Measurements from ENCODE around the gene MYBPC2. TPM values are rescaled to one million over a fixed set of nuclear protein-coding genes. Genes with fewer than 3 reads are reported as not detected.

MYBPC2 gene
- total RNA-seq, 1 experiment from 2014 or later, result not detected

GRCh38 chr19:50478901-50479715, 46.4 kb downstream of the MYBPC2 start:
- peak; percentile 32 for DNase-seq (ENCODE audit: low read depth)

- no peak for DNase-seq (ENCODE audit: low read depth)
Observed at GRCh38 chr19:50479761-50480251, 47.1 kb downstream of the MYBPC2 start.

GRCh38 chr19:50480281-50481111, 47.8 kb downstream of the MYBPC2 start:
- no peak for DNase-seq (ENCODE audit: low read depth)

DNA sequence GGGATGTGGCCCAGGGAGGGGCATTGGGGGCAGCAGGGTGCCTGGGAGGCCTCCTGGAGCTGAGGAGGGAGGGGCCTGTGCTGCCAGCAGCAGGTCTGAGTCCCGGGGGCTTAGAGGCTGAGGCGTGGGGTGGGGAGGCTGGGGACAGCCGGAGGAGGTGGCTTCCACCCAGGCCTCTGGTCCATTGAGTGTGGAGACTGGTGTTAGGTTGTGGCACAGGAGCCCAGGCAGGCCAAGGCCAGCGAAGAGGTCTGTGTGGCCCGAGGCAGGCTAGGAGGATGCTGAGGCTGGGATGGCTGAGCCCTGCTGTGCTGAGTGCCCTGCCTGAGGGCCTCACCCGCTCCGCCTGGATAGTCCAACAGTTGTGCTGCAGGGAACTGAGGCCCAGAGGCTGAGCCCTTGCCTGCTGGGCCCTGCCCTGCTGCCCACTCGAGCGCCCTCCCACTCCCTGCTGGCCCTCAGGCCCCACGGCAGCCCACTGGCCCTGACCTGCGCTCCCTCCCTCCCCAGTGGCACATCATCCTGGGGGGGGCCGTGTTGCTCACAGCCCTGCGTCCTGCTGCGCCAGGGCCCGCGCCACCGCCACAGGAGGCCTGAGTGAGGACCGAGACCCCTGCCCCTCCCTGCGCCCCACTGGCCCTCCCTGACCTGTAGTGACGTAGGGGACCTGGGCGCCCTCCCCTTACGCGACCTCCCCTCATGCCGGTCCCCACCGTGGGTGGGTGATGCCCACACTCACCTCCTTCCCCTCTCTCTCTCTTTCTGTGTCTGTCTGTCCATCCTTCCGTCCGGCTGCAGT, 48.9 kb downstream of the MYBPC2 start:
- no peak for DNase-seq (ENCODE audit: low read depth)

DNA sequence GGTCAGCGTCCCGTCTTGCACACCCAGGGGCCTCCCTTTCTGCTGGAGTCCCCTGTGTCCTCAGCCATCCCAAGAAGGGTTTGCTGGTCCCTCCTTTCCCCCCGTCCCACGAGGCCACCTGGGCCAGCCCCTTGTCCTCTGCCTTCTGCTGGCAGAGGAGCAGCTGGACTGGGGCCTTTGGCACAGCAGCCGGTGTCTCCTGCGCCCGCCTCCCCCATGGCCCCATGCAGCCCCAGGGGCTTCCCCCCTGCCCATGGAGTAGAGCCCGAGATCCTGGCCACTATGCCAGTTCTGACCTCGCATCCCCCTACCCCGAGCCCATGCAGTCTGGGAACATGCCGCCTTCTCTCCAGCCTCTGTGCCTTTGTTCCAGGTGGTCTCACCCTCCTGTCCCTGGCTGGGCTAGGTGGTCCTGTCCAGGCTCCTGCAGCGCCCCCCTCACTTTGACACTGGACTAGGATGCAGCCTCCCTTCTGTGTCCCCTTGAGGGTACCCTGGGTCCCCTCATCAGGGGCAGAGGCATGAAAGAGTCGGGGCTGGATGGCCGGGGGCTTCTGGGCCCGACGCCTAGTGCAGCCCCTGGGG, 49.7 kb downstream of the MYBPC2 start:
- no peak for DNase-seq (ENCODE audit: low read depth)

GRCh38 chr19:50482916-50483315, 50.2 kb downstream of the MYBPC2 start:
- DNase-seq (ENCODE audit: low read depth), result no peak

GRCh38 chr19:50485284-50485955, 52.7 kb downstream of the MYBPC2 start:
- no peak for DNase-seq (ENCODE audit: low read depth)

- DNase-seq (ENCODE audit: low read depth), result peak; percentile 70
Observed at GRCh38 chr19:50486823-50487515, 54.3 kb downstream of the MYBPC2 start.

DNA sequence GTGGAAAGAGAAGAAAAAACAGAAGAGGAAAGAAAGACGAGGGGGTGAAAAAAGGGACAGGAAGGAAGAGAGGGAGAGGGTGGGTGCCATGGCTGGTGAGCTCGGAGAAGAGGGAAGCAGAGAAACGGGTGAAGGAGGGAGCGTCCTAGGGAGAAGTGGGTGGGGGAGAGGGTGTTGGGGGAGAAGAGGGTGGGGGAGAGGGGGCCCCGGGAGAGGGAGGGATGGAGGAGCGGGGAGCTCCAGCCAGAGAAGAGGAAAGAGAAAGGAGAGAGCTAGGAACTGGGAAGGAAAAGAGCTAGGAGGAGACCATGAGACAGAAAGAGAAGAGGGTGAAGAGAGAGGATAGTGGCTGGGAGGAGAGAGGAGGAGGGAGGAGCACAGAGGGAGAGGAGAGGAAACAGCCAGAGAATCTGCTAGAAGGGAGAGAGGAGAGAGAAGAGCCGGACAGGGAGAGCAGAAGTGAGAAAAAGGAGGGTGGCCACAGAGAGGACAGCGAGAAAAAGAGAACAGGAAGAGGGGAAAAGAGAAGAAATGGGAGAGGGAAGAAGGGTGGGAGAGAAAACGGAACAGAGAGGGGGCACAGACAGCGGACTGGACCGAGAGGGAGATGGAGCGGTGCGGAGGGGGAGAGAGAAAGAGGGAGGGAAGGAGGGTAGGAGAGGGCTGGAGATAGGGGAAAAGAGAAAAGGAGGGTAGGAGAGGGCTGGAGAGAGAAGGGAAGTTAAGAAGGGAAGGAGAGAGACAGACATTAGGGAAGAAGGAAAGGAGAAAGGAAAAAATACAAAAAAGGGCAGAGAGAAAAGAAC, 55.9 kb downstream of the MYBPC2 start:
- DNase-seq (ENCODE audit: low read depth), result no peak

- DNase-seq (ENCODE audit: low read depth), result no peak
Observed at GRCh38 chr19:50489461-50490011, 56.8 kb downstream of the MYBPC2 start.

DNA sequence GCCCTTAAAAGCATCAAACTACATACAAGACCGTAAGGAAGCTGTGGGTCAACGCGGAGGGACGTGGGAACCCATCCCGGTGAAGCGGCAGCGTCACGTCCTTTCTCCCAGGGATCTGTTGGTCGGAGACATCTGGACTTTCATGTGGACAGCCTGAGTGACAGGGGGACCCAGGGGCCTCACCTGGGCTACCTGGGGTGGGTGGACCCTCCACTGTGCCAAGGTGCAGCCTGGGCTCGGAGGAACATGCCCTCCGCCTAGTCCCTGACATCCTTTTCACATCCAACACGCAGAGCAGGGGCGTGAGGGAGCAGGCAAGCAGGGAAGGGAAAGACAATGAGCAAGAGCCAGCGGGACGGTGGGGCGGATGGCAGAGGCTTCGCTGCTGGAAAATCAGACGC, 57.7 kb downstream of the MYBPC2 start:
- DNase-seq (ENCODE audit: low read depth), result no peak

DNA sequence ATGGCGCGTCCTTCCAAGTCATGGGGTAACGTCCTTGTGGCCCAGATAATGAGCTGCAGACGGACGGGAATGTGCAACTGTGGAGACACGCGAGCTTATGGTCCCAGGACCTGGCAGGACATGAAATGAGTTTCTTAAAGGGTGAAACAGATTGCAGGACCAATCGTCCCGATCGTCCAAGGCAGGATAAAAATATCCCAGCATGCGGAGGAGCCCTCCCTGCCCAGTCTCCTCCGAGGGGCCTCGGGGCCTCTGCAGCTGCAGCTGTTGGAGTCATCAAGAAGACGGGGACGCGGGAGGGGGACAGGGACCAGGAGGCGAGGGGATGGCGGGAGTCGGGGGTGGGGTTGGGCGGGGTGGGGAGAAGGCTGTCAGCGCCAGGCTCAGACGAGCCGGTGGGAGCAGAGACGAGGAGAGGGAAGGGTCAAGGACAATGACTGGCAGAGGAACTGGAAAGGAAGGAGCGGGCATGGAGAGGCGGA, 58.3 kb downstream of the MYBPC2 start:
- no peak for DNase-seq (ENCODE audit: low read depth)

DNA sequence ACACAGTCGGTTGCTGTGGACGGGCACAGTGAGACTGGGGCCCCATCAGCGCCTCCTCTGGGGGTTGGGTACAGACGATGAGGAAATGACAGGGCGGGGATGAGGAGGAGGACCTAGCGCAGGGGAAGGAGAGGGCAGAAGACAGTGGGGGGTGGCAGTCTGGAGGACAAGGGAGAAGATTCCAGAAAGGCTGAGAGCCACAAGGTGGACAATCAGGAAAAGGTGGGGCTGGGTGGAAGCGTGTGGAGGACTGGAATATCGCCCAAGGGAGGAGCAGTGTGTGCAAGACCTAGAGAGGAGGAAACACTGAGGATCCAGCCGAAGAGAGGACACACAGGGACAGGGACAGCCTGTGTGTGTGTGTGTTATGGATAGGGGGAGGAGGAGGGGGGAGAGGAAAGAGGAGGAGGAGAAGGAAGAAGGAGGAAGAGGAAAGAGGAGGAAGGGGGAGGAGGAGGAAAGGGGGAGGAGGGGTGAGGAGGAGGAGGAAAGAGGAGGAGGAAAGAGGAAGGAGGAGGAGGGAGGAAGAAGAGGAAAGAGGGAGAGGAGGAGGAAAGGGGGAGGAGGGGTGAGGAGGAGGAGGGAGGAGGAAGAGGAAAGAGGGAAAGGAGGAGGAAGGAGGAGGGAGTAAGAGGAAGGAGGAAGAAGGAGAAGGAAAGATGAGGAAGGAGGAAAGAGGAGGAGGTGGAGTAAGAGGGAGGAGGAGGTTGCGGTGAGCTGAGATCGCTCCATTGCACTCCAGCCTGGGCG, 59.8 kb downstream of the MYBPC2 start:
- DNase-seq (ENCODE audit: low read depth), result no peak

DNA sequence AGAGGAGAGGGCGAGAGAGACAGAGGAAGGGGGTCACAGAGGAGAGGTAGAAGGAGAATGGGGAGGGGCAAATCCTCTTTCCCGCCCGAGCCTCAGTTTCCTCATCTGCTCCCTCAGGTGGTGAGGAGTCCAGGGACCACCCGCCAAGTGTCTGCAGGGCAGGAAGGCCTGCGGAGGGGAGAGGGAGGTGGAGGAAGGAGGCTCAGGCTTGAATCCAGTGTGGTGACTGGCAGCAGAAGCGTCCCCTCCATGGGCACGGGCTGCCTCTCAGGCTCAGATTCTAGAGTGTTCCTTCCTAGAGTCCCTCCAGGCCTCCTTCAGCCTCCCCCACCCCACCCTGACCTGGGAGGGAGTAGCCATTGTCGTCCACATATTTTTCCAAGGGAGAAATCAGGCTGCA, 60.5 kb downstream of the MYBPC2 start:
- no peak for DNase-seq (ENCODE audit: low read depth)

DNA sequence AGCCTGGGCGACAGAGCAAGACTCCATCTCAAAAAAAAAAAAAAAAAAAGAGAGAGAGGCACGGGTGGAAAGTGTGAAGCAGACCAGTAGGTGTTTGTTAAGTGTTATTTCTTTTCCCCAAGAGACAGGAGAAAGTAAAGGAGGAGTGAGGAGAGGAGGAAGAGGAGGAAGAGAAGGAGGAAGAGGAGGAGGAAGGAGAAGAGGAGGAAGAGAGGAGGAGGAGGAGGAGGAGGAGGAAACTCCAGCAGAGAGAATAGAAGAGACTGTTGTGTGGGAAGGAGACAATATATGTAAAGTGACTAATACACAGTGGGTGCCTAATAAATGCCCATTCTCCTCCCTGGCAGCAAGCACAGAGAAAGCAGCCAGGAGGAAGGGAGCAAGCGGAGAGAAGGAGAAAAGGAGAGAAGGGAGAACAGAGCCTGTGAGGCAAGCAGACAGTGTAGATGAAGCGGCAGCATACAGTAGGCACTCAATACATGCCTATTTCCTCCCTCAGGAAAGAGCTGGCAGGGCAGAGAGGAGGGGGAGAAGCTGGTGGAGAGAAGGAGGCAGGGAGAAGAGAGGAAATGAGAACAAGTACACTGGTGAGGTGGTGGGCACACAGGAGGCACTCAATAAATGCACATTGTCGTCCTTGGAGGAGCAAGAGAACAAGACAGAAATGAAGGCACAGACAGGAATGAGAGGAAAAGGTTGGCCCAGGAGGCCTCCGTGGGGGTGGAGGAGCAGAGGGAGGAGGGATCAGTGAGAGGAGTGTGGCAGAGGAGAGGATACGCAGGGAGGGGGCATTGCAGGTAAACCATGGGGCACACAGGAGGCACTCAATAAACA, 61.7 kb downstream of the MYBPC2 start:
- DNase-seq (ENCODE audit: low read depth), result no peak

- no peak for DNase-seq (ENCODE audit: low read depth)
Observed at GRCh38 chr19:50495020-50495531, 62.4 kb downstream of the MYBPC2 start.

Data from HT1080 (cell line).